ENCODE measurements around the gene SORCS2. TPM values are rescaled to one million over a fixed set of nuclear protein-coding genes. Genes with fewer than 3 reads are reported as not detected.

The SORCS2 gene
- total and polyA plus RNA-seq, 2 of the 8 experiments (the other 6 are each of a cell fraction or from before 2014, with no cell fraction given) = 0.36 to 1.8 TPM

DNA sequence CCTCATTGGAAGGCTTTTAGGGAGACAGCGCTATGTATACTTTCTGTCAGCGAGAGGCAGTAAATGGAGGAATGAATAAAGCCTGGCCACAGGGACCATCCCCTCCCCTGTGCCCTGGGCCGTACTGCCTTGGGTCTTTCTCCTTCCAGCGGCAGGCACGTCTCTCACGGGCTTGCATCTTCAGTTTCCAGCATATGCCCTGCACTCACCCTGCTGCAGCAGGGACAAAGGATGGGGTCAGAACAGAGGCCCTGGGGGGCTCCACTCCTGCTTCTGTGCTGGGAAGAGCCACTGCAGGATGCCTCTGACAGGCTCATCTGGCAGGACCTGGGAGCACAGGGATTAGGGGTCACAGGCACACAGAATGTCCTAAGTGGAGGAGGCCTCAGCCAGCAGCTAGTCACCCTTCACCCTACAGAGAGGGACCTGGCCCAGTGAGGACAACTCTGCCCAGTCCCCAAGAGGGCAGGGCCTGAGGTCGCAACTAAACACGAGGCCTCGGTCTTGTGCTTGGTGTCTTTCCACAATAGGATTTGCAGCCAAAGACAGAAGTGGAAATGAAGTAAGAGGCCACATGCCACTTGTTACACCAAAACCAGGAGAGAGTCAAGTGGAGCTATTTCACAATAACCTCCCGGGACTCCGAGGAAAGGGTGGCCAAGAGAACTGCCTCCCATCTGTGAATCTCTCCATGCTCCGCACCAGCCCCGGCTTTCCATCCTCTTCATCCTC, 596.5 kb downstream of the SORCS2 start:
- Histone ChIP-seq H2AK5ac (ENCODE audit: low read depth, low read length) (no peak overlapping the region; the same call in 1 of the 2 replicates), H4K20me1 (replicated peaks in 1 of 2; ENCODE audit: control insufficient read depth in 1 of 2, insufficient read depth in 2 of 2, low read length in 2 of 2) (peaks cover 0 to 2% of the 10 kb centered on the region in 2 experiments), H2BK15ac (ENCODE audit: low read length) (no peak overlapping the region), H3K79me2 (ENCODE audit: control insufficient read depth in 1 of 2, insufficient read depth in 2 of 2, low read length in 2 of 2) (no peaks in the 10 kb centered on the region), H2BK120ac (replicated peaks; ENCODE audit: low read depth, low read length) (no peak overlapping the region), H3K23ac (ENCODE audit: insufficient read length) (no peak overlapping the region), H3K23me2 (ENCODE audit: low read depth, low read length) (no peaks in the 10 kb centered on the region), H3K27ac (ENCODE audit: low read depth, low read length) (no peak overlapping the region), H4K8ac (ENCODE audit: extremely low read depth, insufficient read depth, low read length) (peak overlapping the region; percentile 35), H2AFZ (ENCODE audit: low read length) (no peak overlapping the region), H2BK20ac (ENCODE audit: low read length) (no peak overlapping the region), H3K18ac (ENCODE audit: extremely low read depth, low read length) (no peak overlapping the region), H3K27me3 (replicated peaks in 1 of 4; ENCODE audit: control insufficient read depth in 3 of 4, extremely low read depth in 1 of 4, insufficient read depth in 3 of 4, low read length in 3 of 4) (no peaks in the 10 kb centered on the region), H4K5ac (ENCODE audit: insufficient read length, low read depth, low read length) (no peak overlapping the region), H3K4ac (replicated peaks; ENCODE audit: insufficient read length, low read depth, low read length) (no peak overlapping the region), H2BK12ac (ENCODE audit: low read depth, low read length) (no peak overlapping the region), H2BK5ac (ENCODE audit: low read depth, low read length) (no peak overlapping the region), H3K9ac (replicated peaks in 1 of 4; ENCODE audit: extremely low read depth in 1 of 4, low read depth in 3 of 4, low read length in 3 of 4) (no peak overlapping the region), H4K91ac (replicated peaks; ENCODE audit: insufficient read length, low read length) (no peak overlapping the region), H3K9me3 (ENCODE audit: insufficient read depth in 2 of 2, low read depth in 1 of 2, low read length in 1 of 2) (no peaks in the 10 kb centered on the region), H3K4me1 (replicated peaks in 1 of 4; ENCODE audit: control insufficient read depth in 3 of 4, insufficient read depth in 4 of 4, low read length in 3 of 4) (no peaks in the 10 kb centered on the region), H3K56ac (replicated peaks; ENCODE audit: insufficient read length, low read depth, low read length) (no peak overlapping the region), H3K36me3 (ENCODE audit: control insufficient read depth in 2 of 4, insufficient read depth in 4 of 4, low read length in 3 of 4) (peaks cover 0 to 3% (median 0%) of the 10 kb centered on the region in 4 experiments; a peak in 2 of 8 replicates), H3K4me3 (ENCODE audit: extremely low read depth in 1 of 4, insufficient read depth in 2 of 4, low read depth in 3 of 4, low read length in 4 of 4) (no peak overlapping the region), H3K14ac (ENCODE audit: insufficient read length) (no peak overlapping the region), H3K4me2 (ENCODE audit: insufficient read depth in 1 of 2, low read depth in 2 of 2, low read length in 2 of 2) (no peak overlapping the region), H3K79me1 (ENCODE audit: low read depth, low read length) (no peaks in the 10 kb centered on the region)
- WGBS, 2 experiments (ENCODE audit: extremely low coverage in 1 of 2, insufficient coverage in 1 of 2, insufficient read length in 1 of 2, insufficient replicate concordance in 2 of 2, low coverage in 1 of 2, low lambda C conversion rate in 2 of 2, missing lambda C conversion rate in 1 of 2) = 90% methylated on average over 12 of the region's 13 CpGs; no CpG with 5 or more reads in 1 of the 2 experiments
- DNase-seq (ENCODE audit: low read depth in 1 of 2, low spot score in 2 of 2) (no peak), FAIRE-seq (no peak)
- ChIA-PET CTCF (ENCODE audit: partially characterized antibody) (interaction anchor here (2.2 kb wide), 1 partner anchor 18 kb away, joined by 7 read pairs; no protein-coding TSS in a partner anchor), POLR2A (ENCODE audit: partially characterized antibody) (no interaction called here)
- TF ChIP-seq POLR2A (IDR thresholded peaks at IDR 0.05; ENCODE audit: control extremely low read depth in 1 of 2, low read depth in 2 of 2, low read length in 2 of 2) (no peak), JUN (IDR thresholded peaks at IDR 0.05; ENCODE audit: low read depth, low read length) (no peak), BACH1 (IDR thresholded peaks at IDR 0.05; ENCODE audit: low read length) (no peak), E2F6 (IDR thresholded peaks at IDR 0.05) (no peak), ASH2L (IDR thresholded peaks at IDR 0.05; ENCODE audit: low read length) (no peak), CTCF (IDR thresholded peaks at IDR 0.05; ENCODE audit: control extremely low read depth in 1 of 3, insufficient read depth in 1 of 3, low read depth in 1 of 3, low read length in 3 of 3) (no peak), SIRT6 (IDR thresholded peaks at IDR 0.05; ENCODE audit: low read length) (no peak), TAF7 (optimal IDR thresholded peaks at IDR 0.05; ENCODE audit: borderline replicate concordance, low read depth, low read length) (no peak), RFX5 (IDR thresholded peaks at IDR 0.05; ENCODE audit: borderline replicate concordance, low read depth, low read length) (no peak)
